ENCODE results near the gene PHF12. TPM values are rescaled to one million over a fixed set of nuclear protein-coding genes. Genes with fewer than 3 reads are reported as not detected.

PHF12 gene
- total and polyA plus RNA-seq, 2 of the 4 experiments (the other 2 are of a cell fraction), result 24.4 to 25.6 TPM

DNA sequence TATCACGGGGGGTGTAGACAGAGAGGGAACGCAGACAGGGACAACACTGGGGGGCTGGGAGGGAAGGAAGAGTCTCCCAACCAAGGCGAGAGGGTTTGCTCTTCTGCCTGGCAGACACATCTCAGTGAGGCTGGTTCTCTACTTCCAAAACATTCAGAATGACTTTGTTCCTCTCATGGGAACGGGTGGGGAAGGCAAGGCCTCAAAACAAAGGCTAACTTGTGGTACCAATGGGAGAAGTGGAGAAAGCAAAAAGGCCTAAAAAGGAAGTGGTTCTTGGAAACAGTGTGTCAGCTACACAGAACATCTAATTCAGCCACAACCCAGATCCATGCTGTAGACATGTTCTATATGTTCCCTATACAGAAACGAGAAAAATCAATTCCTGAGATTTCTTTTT lies 61.3 kb downstream of the PHF12 start:
- H4K8ac ChIP-seq (ENCODE audit: low read depth in 2 of 2, low read length in 2 of 2), result no peak overlapping the region
- DNase-seq, result no peak
- dilution Hi-C loops (cut with HindIII; ENCODE audit: low sequenced_read_pairs, unreplicated experiment), result no loop called here

More for the DNA sequence above, 61.3 kb downstream of the PHF12 start:
- peaks cover 14 to 29% of the 10 kb centered on the region in 2 experiments for H3K79me1 ChIP-seq (ENCODE audit: low read depth in 1 of 2, low read length in 2 of 2)
- intact Hi-C loops (cut with micrococcal nuclease) (no loop called here), in situ Hi-C loops (cut with MboI; ENCODE audit: low sequenced_read_pairs) (no loop called here)
- no peak overlapping the region for H3K27ac ChIP-seq (ENCODE audit: insufficient read depth, low read length)
- no peak overlapping the region for H2BK5ac ChIP-seq (ENCODE audit: low read depth, low read length, poor library complexity, severe bottlenecking)
- H2AK5ac ChIP-seq (ENCODE audit: low read depth, low read length), result no peak overlapping the region
- H2BK15ac ChIP-seq (ENCODE audit: low read depth, low read length), result no peak overlapping the region
- H3K27me3 ChIP-seq (ENCODE audit: control insufficient read depth, insufficient read depth, low read length), result no peaks in the 10 kb centered on the region
- no peak overlapping the region for H2BK120ac ChIP-seq (ENCODE audit: low read depth, low read length)
- H3K14ac ChIP-seq (replicated peaks; ENCODE audit: low read depth, low read length), result no peak overlapping the region
- no peak overlapping the region for H2BK20ac ChIP-seq (ENCODE audit: low read depth, low read length)
- H3K4ac ChIP-seq (ENCODE audit: low read depth, low read length), result no peak overlapping the region
- no peak for ATAC-seq (ENCODE audit: low read depth)
- no peak overlapping the region for H2AK9ac ChIP-seq (replicated peaks; ENCODE audit: low read depth, low read length, poor library complexity)
- POLR2A ChIA-PET (ENCODE audit: unreplicated experiment), result interaction anchor here (0.7 kb wide), 1 partner anchor 67 kb away, joined by 5 read pairs; no protein-coding TSS in a partner anchor
- no peak overlapping the region for H3K56ac ChIP-seq (ENCODE audit: extremely low read depth, insufficient read depth, low read length)
- no peak for TF ChIP-seq RAD21 (IDR thresholded peaks at IDR 0.05; ENCODE audit: low read length)
- TF ChIP-seq, protein P1, sequence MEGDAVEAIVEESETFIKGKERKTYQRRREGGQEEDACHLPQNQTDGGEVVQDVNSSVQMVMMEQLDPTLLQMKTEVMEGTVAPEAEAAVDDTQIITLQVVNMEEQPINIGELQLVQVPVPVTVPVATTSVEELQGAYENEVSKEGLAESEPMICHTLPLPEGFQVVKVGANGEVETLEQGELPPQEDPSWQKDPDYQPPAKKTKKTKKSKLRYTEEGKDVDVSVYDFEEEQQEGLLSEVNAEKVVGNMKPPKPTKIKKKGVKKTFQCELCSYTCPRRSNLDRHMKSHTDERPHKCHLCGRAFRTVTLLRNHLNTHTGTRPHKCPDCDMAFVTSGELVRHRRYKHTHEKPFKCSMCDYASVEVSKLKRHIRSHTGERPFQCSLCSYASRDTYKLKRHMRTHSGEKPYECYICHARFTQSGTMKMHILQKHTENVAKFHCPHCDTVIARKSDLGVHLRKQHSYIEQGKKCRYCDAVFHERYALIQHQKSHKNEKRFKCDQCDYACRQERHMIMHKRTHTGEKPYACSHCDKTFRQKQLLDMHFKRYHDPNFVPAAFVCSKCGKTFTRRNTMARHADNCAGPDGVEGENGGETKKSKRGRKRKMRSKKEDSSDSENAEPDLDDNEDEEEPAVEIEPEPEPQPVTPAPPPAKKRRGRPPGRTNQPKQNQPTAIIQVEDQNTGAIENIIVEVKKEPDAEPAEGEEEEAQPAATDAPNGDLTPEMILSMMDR (conservative IDR thresholded peaks at IDR 0.05; ENCODE audit: low read depth, low read length), result no peak
- no peak for TF ChIP-seq CHD1 (IDR thresholded peaks at IDR 0.05; ENCODE audit: low read depth, low read length)
- no peak for TF ChIP-seq POLR2A (IDR thresholded peaks at IDR 0.05; ENCODE audit: low read depth, low read length)
- no peak for TF ChIP-seq FOS (IDR thresholded peaks at IDR 0.05; ENCODE audit: low read depth, low read length)
- no peak for TF ChIP-seq NFE2L2 (IDR thresholded peaks at IDR 0.05; ENCODE audit: low read depth, low read length)
- TF ChIP-seq MAZ (IDR thresholded peaks at IDR 0.05; ENCODE audit: borderline replicate concordance, low read depth, low read length), result no peak
- TF ChIP-seq BHLHE40 (IDR thresholded peaks at IDR 0.05; ENCODE audit: low read depth, low read length), result no peak
- TF ChIP-seq, protein P2, sequence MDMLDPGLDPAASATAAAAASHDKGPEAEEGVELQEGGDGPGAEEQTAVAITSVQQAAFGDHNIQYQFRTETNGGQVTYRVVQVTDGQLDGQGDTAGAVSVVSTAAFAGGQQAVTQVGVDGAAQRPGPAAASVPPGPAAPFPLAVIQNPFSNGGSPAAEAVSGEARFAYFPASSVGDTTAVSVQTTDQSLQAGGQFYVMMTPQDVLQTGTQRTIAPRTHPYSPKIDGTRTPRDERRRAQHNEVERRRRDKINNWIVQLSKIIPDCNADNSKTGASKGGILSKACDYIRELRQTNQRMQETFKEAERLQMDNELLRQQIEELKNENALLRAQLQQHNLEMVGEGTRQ (IDR thresholded peaks at IDR 0.05; ENCODE audit: low read depth, low read length), result no peak
- no peak for TF ChIP-seq CEBPB (IDR thresholded peaks at IDR 0.05; ENCODE audit: low read depth, low read length)
- TF ChIP-seq RCOR1 (IDR thresholded peaks at IDR 0.05; ENCODE audit: insufficient replicate concordance, low read length), result no peak
- no peak for TF ChIP-seq SMC3 (IDR thresholded peaks at IDR 0.05; ENCODE audit: low read depth, low read length)
- TF ChIP-seq, protein P3, sequence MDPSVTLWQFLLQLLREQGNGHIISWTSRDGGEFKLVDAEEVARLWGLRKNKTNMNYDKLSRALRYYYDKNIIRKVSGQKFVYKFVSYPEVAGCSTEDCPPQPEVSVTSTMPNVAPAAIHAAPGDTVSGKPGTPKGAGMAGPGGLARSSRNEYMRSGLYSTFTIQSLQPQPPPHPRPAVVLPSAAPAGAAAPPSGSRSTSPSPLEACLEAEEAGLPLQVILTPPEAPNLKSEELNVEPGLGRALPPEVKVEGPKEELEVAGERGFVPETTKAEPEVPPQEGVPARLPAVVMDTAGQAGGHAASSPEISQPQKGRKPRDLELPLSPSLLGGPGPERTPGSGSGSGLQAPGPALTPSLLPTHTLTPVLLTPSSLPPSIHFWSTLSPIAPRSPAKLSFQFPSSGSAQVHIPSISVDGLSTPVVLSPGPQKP (IDR thresholded peaks at IDR 0.05; ENCODE audit: borderline replicate concordance, low read depth, low read length), result no peak
- no peak for TF ChIP-seq MAFK (IDR thresholded peaks at IDR 0.05; ENCODE audit: low read depth, low read length)
- no peak for TF ChIP-seq MXI1 (IDR thresholded peaks at IDR 0.05; ENCODE audit: borderline replicate concordance, low read depth, low read length)
- no peak for TF ChIP-seq RFX5 (IDR thresholded peaks at IDR 0.05; ENCODE audit: low read depth, low read length)
- no peaks in the 10 kb centered on the region for H3K9me3 ChIP-seq (ENCODE audit: control insufficient read depth, insufficient read depth, low read length)
- H4K5ac ChIP-seq (ENCODE audit: low read depth, low read length), result no peak overlapping the region
- no peak overlapping the region for H4K91ac ChIP-seq (ENCODE audit: insufficient read depth, low read depth, low read length)
- no peaks in the 10 kb centered on the region for H3K4me1 ChIP-seq (ENCODE audit: control insufficient read depth, insufficient read depth, low read length)
- WGBS, 2 experiments (ENCODE audit: extremely low coverage in 2 of 2, insufficient read length in 1 of 2), result no CpG with 5 or more reads among the region's 5 CpGs
- H3K9ac ChIP-seq (ENCODE audit: low read depth, low read length), result no peak overlapping the region
- peaks cover 10% of the 10 kb centered on the region for H3K9me1 ChIP-seq (ENCODE audit: insufficient read depth, low read length)
- H3K18ac ChIP-seq (ENCODE audit: low read depth, low read length), result no peak overlapping the region
- H3K4me2 ChIP-seq (ENCODE audit: low read depth, low read length), result no peak overlapping the region
- no peak overlapping the region for H2AFZ ChIP-seq (replicated peaks; ENCODE audit: low read length, poor library complexity)
- peaks cover 20% of the 10 kb centered on the region; the same call in 1 of the 2 replicates for H4K20me1 ChIP-seq (ENCODE audit: insufficient read depth, low read length)
- H3K36me3 ChIP-seq (ENCODE audit: control insufficient read depth, insufficient read depth, low read length), result peaks cover 26% of the 10 kb centered on the region
- no TSS peak for BruUV-seq (replicated peaks)
- no peak overlapping the region for H3K4me3 ChIP-seq (ENCODE audit: insufficient read depth, low read depth, low read length)
- no peak overlapping the region for H3K23ac ChIP-seq (ENCODE audit: low read depth, low read length)
- CTCF ChIA-PET, result no interaction called here
